ENCODE results near the gene ITIH2. TPM values are rescaled to one million over a fixed set of nuclear protein-coding genes. Genes with fewer than 3 reads are reported as not detected.

Gene ITIH2
- total RNA-seq, 1 donor from 2014 or later: not detected

- no peak overlapping the region for H3K4me3 Mint-ChIP-seq
- peaks cover 23% of the 10 kb centered on the region for H3K4me1 Mint-ChIP-seq
- no peak for DNase-seq (ENCODE audit: low spot score in 2 of 2, unreplicated experiment in 2 of 2)
- H3K9me3 Mint-ChIP-seq: no peaks in the 10 kb centered on the region
- peaks cover 38% of the 10 kb centered on the region for H3K36me3 Mint-ChIP-seq
- H3K27ac Mint-ChIP-seq: no peak overlapping the region
- H3K27me3 Mint-ChIP-seq (ENCODE audit: low read depth): no peaks in the 10 kb centered on the region
- no peak for TF ChIP-seq CTCF (IDR thresholded peaks at IDR 0.05; ENCODE audit: unreplicated experiment)
Observed at GRCh38 chr10:7794251-7795026, 91.3 kb downstream of the ITIH2 start.

- Mint-ChIP-seq H3K27me3 (ENCODE audit: low read depth) (no peaks in the 10 kb centered on the region), H3K4me1 (peaks cover 14% of the 10 kb centered on the region), H3K4me3 (no peak overlapping the region), H3K27ac (no peak overlapping the region), H3K9me3 (no peaks in the 10 kb centered on the region), H3K36me3 (peaks cover 43% of the 10 kb centered on the region)
- DNase-seq (ENCODE audit: low spot score in 2 of 2, unreplicated experiment in 2 of 2): no peak
- TF ChIP-seq CTCF (IDR thresholded peaks at IDR 0.05; ENCODE audit: unreplicated experiment): no peak
Observed at GRCh38 chr10:7795605-7796004, 92.5 kb downstream of the ITIH2 start.

GRCh38 chr10:7797582-7797981, 94.5 kb downstream of the ITIH2 start:
- H3K4me3 Mint-ChIP-seq: no peak overlapping the region
- peaks cover 46% of the 10 kb centered on the region for H3K36me3 Mint-ChIP-seq

More at GRCh38 chr10:7797582-7797981, 94.5 kb downstream of the ITIH2 start:
- peak overlapping the region; percentile 47 for H3K27ac Mint-ChIP-seq
- no peaks in the 10 kb centered on the region for H3K27me3 Mint-ChIP-seq (ENCODE audit: low read depth)
- peaks cover 12% of the 10 kb centered on the region for H3K4me1 Mint-ChIP-seq
- no peaks in the 10 kb centered on the region for H3K9me3 Mint-ChIP-seq
- no peak for DNase-seq (ENCODE audit: low spot score in 2 of 2, unreplicated experiment in 2 of 2)
- TF ChIP-seq CTCF (IDR thresholded peaks at IDR 0.05; ENCODE audit: unreplicated experiment): no peak

Other genes with a start within 250 kb of the ITIH2 start
- gene ITIH5, start 36.4 kb upstream of the ITIH2 start, total RNA-seq: 17.2 to 21.0 TPM (median 20.9 TPM) in 3 replicates
- 17.5 to 19.9 TPM (median 19.2 TPM) in 3 replicates for gene KIN, start 84.7 kb downstream of the ITIH2 start, total RNA-seq
- 178 to 186 TPM (median 184 TPM) in 3 replicates for gene ATP5F1C, start 84.9 kb downstream of the ITIH2 start, total RNA-seq
- 8.4 to 8.9 TPM (median 8.5 TPM) in 3 replicates for gene TAF3, start 115.2 kb downstream of the ITIH2 start, total RNA-seq

All from mesothelial cell of epicardium (in vitro differentiated cells).